GM12891 (cell line): ENCODE measurements around the gene CLIC5.
A peak's percentile ranks its signal among the peaks of the same experiment; 100 is the strongest.

Experiments used
- DNase-seq: peaks from one replicate; pipeline ENCODE4 v3.0.0; 2011; ENCODE audit warnings: low spot score; ENCODE audit not compliant: insufficient read length
- FAIRE-seq: peaks from 2 replicates; lab custom pipeline; 2011; peaks lifted over from hg19 to GRCh38; lab: Jason Lieb, UNC
- PAX5 ChIP-seq: IDR thresholded peaks from 2 replicates; pipeline ENCODE4 v1.6.1; 2011; ENCODE audit warnings: low read length, moderate library complexity, mild to moderate bottlenecking; ENCODE audit not compliant: insufficient read depth, severe bottlenecking
- POLR2A ChIP-seq: IDR thresholded peaks from 2 replicates; pipeline ENCODE4 v1.6.1; 2011; ENCODE audit warnings: low read depth, low read length, control low read depth
- POLR2AphosphoS5 ChIP-seq: IDR thresholded peaks from 2 replicates; pipeline ENCODE4 v1.6.1; 2011; ENCODE audit warnings: low read depth, low read length, control low read depth
- POU2F2 ChIP-seq: IDR thresholded peaks from 2 replicates; pipeline ENCODE4 v1.6.1; 2011; ENCODE audit warnings: low read depth, mild to moderate bottlenecking, control low read depth, low read length, moderate library complexity
- SPI1 ChIP-seq: IDR thresholded peaks from 2 replicates; pipeline ENCODE4 v1.6.1; 2011; ENCODE audit warnings: low read depth, low read length, control low read depth
- TAF1 ChIP-seq: IDR thresholded peaks from 2 replicates; pipeline ENCODE4 v1.6.1; 2011; ENCODE audit warnings: low read depth, low read length, control low read depth

CLIC5 gene

DNA sequence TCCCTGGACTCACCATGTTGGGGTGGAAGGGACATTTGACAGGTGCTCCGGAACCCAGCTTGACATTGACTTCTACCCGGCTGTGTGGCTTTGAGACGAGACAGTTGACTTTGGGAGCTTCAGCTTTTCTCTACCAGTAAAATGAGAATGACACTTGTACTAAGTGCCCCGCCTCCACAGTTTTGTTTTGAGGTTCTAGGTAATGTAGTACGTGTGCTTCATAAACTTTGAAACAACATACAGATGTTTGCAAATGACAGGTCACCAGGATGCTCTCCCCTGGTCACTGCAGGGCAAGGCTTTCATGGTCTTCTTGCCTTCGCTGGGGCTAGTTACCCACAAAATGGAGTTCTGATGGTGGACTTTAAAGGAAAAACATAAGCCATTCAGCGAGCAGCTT is 31.3 kb downstream of the CLIC5 start:
- DNase-seq (no peak), FAIRE-seq (no peak)
- TF ChIP-seq POLR2A = no peak
- no peak for TF ChIP-seq PAX5
- TF ChIP-seq SPI1 = no peak
- no peak for TF ChIP-seq POU2F2
- no peak for TF ChIP-seq POLR2AphosphoS5
- TF ChIP-seq TAF1 = no peak

- no peak for TF ChIP-seq POU2F2
- no peak for TF ChIP-seq PAX5
- TF ChIP-seq POLR2AphosphoS5 = no peak
- TF ChIP-seq SPI1 = no peak
- TF ChIP-seq POLR2A = no peak
- TF ChIP-seq TAF1 = no peak
- FAIRE-seq (no peak), DNase-seq (no peak)
These were observed 32.6 kb downstream of the CLIC5 start for GRCh38 chr6:45983062-45983461.

DNA sequence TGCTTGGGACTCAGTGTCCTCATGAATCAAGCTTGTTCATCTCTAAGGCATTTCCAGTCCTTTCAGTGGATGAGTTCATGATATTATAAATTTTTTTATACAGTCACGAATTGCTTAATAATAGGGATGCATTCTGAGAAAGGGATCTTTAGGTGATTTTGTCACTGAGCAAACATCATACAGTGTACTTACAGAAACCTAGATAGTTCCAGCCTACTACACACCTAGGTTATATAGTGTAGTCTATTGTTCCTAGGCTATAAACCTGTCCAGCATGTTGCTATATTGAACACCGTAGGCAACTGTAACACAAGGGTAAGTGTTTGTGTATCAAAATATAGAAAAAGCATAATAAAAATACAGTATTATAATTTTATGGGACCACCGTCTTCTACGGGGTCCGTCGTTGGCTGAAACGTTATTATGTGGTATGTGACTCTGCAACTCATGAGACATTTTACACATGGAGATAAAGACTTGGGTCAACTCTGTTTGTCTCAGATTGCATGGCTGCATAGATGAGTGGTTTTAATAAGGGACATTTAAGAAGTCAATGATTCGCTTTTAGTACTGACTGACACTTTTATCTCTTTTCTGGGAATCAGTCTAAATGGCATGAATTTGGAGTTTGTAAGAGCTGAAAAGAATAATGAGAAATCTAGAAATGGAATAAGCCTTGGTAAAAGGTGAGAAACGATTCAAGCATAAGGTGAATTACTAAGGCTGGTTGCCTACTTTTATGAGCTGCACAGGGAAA is 33.2 kb downstream of the CLIC5 start:
- no peak for FAIRE-seq
- TF ChIP-seq POLR2A (no peak), POLR2AphosphoS5 (no peak), SPI1 (no peak), PAX5 (no peak), TAF1 (no peak), POU2F2 (no peak)
- no peak for DNase-seq

DNA sequence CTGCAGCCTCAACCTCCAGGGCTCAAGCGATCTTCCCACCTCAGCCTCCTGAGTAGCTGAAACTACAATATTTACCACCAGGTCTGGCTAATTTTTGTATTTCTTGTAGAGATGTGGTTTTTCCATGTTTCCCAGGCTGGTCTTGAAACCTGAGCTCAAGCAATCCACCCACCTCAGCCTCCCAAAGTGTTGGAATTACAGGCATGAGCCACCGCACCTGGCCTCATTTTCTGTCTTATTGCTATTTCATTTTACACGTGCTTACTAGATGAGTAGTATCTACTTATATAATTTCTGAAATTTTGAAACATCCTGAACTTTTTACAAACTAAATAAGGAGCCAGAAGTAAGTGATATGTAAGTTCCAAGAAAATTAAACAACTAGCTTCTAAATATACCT is 34.6 kb downstream of the CLIC5 start:
- TF ChIP-seq POLR2AphosphoS5 (no peak), PAX5 (no peak), SPI1 (no peak), TAF1 (no peak), POU2F2 (no peak)
- no peak for FAIRE-seq
- no peak for DNase-seq

DNA sequence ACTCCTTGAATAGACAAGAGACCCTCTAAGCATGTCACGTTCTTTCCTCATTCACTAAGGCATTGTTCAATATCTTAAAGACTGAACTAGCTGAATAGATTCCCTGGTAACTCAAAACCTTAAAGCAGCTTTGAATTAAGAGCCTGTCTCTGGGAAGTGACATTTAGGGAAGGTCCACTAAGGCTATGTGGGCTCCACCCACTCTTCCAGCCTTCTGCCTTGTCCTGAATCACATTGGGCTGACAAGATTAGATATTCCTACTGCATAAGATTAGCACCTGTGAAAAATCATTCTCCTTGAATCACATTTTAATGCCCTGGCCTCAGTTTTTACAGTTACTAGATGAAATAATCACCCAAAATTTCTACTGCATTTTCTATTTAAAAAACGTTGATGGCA is 36.3 kb downstream of the CLIC5 start:
- DNase-seq = no peak
- no peak for FAIRE-seq

DNA sequence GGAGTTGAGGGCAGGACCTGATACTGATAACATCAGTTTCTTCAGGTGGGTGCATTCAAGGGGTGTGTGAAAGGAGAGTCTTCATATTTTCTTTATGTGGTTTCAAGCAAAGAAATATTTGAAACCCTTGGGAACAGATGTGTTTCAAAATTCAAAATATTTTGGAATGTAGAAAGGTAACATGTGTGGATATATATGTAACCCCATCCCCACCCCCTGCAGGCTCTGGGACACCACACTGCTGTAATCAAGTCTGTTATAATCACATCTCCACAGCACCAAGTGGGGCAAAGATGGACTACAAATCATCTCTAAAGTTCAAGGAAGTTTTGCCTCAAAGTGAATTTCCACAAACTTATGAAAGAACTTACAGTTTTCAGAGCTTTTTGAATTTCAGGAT is 41.1 kb downstream of the CLIC5 start:
- TF ChIP-seq PAX5 (no peak), POU2F2 (no peak), SPI1 (no peak), TAF1 (no peak), POLR2A (no peak), POLR2AphosphoS5 (no peak)

More for the DNA sequence above, 36.3 kb downstream of the CLIC5 start:
- TF ChIP-seq PAX5 (no peak), POLR2AphosphoS5 (no peak), POLR2A (no peak), TAF1 (no peak), POU2F2 (no peak), SPI1 (no peak)

GRCh38 chr6:45972795-45973503 is 42.7 kb downstream of the CLIC5 start:
- DNase-seq (no peak), FAIRE-seq (no peak)
- TF ChIP-seq TAF1 = no peak
- no peak for TF ChIP-seq POU2F2
- TF ChIP-seq SPI1 = no peak
- no peak for TF ChIP-seq PAX5
- TF ChIP-seq POLR2AphosphoS5 = no peak
- no peak for TF ChIP-seq POLR2A

More for the DNA sequence above, 41.1 kb downstream of the CLIC5 start:
- DNase-seq = no peak
- no peak for FAIRE-seq

GRCh38 chr6:45971287-45971686 is 44.4 kb downstream of the CLIC5 start:
- FAIRE-seq = no peak

GRCh38 chr6:45970326-45970725 is 45.3 kb downstream of the CLIC5 start:
- no peak for FAIRE-seq
- peak; percentile 44; the same call in 1 of the 2 replicates for TF ChIP-seq SPI1
- no peak for TF ChIP-seq POLR2A
- no peak for DNase-seq

More at GRCh38 chr6:45971287-45971686, 44.4 kb downstream of the CLIC5 start:
- DNase-seq = no peak
- TF ChIP-seq POU2F2 (no peak), PAX5 (no peak), POLR2AphosphoS5 (no peak), POLR2A (no peak), SPI1 (no peak), TAF1 (no peak)
